C4-2B (cell line): ENCODE data around the gene SCLY.

Experiments used
- CTCF ChIP-seq: fragments of 450-650 bp; conservative IDR thresholded peaks from 2 replicates; pipeline ENCODE4 v1.5.1; 2017; ENCODE audit warnings: mild to moderate bottlenecking
- ZFX ChIP-seq: fragments of 450-650 bp; IDR thresholded peaks from 2 replicates; pipeline ENCODE4 v1.6.1; 2017

- TF ChIP-seq CTCF = no peak
- no peak for TF ChIP-seq ZFX
These were observed 16.5 kb downstream of the SCLY start for GRCh38 chr2:238077292-238077691.
